Fibroblast of lung (primary cell): ENCODE data around the gene STIM1. TPM values are rescaled to one million over a fixed set of nuclear protein-coding genes. Genes with fewer than 3 reads are reported as not detected.

Experiments used
- DNase-seq, 2 donors: peaks; one replicate each; pipeline versions ENCODE4 v3.0.0 to v3.0.0-alpha.2; 2010; ENCODE audit warnings: low read depth in 2 of 2
- H2AFZ ChIP-seq: 2 replicates; pipeline ENCODE4 v1.5.1; 2012; ENCODE audit warnings: low read length, control low read depth, inconsistent platforms
- H3K27ac ChIP-seq: 2 replicates; pipeline ENCODE4 v1.5.1; 2011; ENCODE audit warnings: low read length, control low read depth; ENCODE audit not compliant: insufficient read depth
- H3K27me3 ChIP-seq: 2 replicates; pipeline ENCODE4 v1.5.1; 2011; ENCODE audit warnings: mild to moderate bottlenecking, low read length; ENCODE audit not compliant: control insufficient read depth, insufficient read depth
- H3K36me3 ChIP-seq: 2 replicates; pipeline ENCODE4 v1.5.1; 2011; ENCODE audit warnings: low read length; ENCODE audit not compliant: control insufficient read depth, insufficient read depth
- H3K4me1 ChIP-seq: 2 replicates; pipeline ENCODE4 v1.5.1; 2011; ENCODE audit warnings: low read length; ENCODE audit not compliant: control insufficient read depth, insufficient read depth; ENCODE audit errors: extremely low read depth
- H3K4me2 ChIP-seq: 2 replicates; pipeline ENCODE4 v1.5.1; 2011; ENCODE audit warnings: low read length, control low read depth; ENCODE audit not compliant: insufficient read depth; ENCODE audit errors: extremely low read depth
- H3K4me3 ChIP-seq, 4 experiments: fragments of 200-600 bp in 1 of 4; sonication (generic) in 1 of 4; replicated peaks in 1 of 4; 2 replicates each; pipeline ENCODE4 v1.5.1; 2011 to 2016; ENCODE audit warnings: low read length in 4 of 4, low read depth in 3 of 4, mild to moderate bottlenecking in 3 of 4, control low read depth in 2 of 4, inconsistent platforms in 1 of 4, mixed read lengths in 1 of 4; ENCODE audit not compliant: insufficient read depth in 1 of 4; ENCODE audit errors: control extremely low read depth in 1 of 4
- H3K79me2 ChIP-seq: 2 replicates; pipeline ENCODE4 v1.5.1; 2012; ENCODE audit warnings: mild to moderate bottlenecking, low read length, inconsistent platforms; ENCODE audit not compliant: control insufficient read depth, insufficient read depth
- H3K9ac ChIP-seq: 2 replicates; pipeline ENCODE4 v1.5.1; 2011; ENCODE audit warnings: mild to moderate bottlenecking, low read length, control low read depth; ENCODE audit not compliant: insufficient read depth
- H3K9me3 ChIP-seq: 2 replicates; pipeline ENCODE4 v1.5.1; 2012; ENCODE audit warnings: low read depth, low read length; ENCODE audit not compliant: control insufficient read depth, insufficient read depth
- H4K20me1 ChIP-seq: 2 replicates; pipeline ENCODE4 v1.5.1; 2011; ENCODE audit warnings: low read length; ENCODE audit not compliant: control insufficient read depth, insufficient read depth; ENCODE audit errors: extremely low read depth
- EZH2 ChIP-seq: IDR thresholded peaks from 2 replicates; pipeline ENCODE4 v1.5.1; 2012; ENCODE audit warnings: low read length, control low read depth, mild to moderate bottlenecking; ENCODE audit errors: missing control alignments
- polyA plus RNA-seq, 2 donors: library from polyadenylated mRNA; depleted of rRNA in 1 of 2; stranded (reverse) in 1 of 2; unstranded in 1 of 2; fragments of >200 nt; gene quantifications; 2 replicates each; pipeline ENCODE4 v1.2.1, GENCODE V29; 2011 to 2012; ENCODE audit warnings: missing spikeins in 1 of 2
- total RNA-seq: library from RNA; depleted of rRNA; stranded (reverse); fragments of >200 nt; gene quantifications from 2 replicates; pipeline ENCODE4 v1.2.1, GENCODE V29; 2014
- TF ChIP-seq, protein P1 (sequence below), 2 donors: IDR thresholded peaks in 1 of 2; conservative IDR thresholded peaks in 1 of 2; 1 replicate in 1 of 2; 2 replicates in 1 of 2; pipeline ENCODE4 v1.5.1; 2011 to 2012; ENCODE audit warnings: low read length in 2 of 2, control low read depth in 1 of 2, inconsistent platforms in 1 of 2, low read depth in 1 of 2, mild to moderate bottlenecking in 1 of 2

The STIM1 gene
- total and polyA plus RNA-seq, 2 donors (not counting 1 experiment from before 2014, with no cell fraction given), result 38.1 to 44.6 TPM

DNA sequence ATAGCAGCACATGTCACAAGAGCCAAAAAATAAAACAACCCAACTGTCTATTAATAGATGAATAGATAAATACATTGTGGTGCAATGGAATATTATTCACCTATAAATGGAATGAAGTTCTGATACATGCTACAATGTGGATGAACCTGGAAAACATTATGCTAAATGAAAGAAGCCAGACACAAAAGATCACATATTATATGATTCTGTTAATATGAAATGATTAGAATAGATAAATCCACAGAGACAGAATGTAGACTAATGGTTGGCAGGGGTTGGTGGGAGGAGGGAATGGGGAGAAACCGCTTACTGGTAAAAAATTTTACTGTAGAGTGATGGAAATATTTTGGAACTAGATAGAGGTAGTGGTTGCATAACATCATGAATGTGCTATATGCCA, 206.2 kb downstream of the STIM1 start:
- no peak overlapping the region for H3K4me3 ChIP-seq
- DNase-seq, result no peak
- H3K9ac ChIP-seq, result no peak overlapping the region
- TF ChIP-seq, protein P1, sequence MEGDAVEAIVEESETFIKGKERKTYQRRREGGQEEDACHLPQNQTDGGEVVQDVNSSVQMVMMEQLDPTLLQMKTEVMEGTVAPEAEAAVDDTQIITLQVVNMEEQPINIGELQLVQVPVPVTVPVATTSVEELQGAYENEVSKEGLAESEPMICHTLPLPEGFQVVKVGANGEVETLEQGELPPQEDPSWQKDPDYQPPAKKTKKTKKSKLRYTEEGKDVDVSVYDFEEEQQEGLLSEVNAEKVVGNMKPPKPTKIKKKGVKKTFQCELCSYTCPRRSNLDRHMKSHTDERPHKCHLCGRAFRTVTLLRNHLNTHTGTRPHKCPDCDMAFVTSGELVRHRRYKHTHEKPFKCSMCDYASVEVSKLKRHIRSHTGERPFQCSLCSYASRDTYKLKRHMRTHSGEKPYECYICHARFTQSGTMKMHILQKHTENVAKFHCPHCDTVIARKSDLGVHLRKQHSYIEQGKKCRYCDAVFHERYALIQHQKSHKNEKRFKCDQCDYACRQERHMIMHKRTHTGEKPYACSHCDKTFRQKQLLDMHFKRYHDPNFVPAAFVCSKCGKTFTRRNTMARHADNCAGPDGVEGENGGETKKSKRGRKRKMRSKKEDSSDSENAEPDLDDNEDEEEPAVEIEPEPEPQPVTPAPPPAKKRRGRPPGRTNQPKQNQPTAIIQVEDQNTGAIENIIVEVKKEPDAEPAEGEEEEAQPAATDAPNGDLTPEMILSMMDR (conservative IDR thresholded peaks at IDR 0.05 in 1 of 2, IDR thresholded peaks at IDR 0.05 in 1 of 2; ENCODE audit: low read depth in 1 of 2, low read length in 2 of 2), result no peak
- no peak for TF ChIP-seq EZH2
- no peaks in the 10 kb centered on the region for H3K79me2 ChIP-seq
- H3K9me3 ChIP-seq, result no peaks in the 10 kb centered on the region
- no peak overlapping the region for H3K27ac ChIP-seq
- H3K4me1 ChIP-seq, result peaks cover 5% of the 10 kb centered on the region
- H4K20me1 ChIP-seq, result no peaks in the 10 kb centered on the region
- H3K36me3 ChIP-seq, result no peaks in the 10 kb centered on the region
- H2AFZ ChIP-seq, result no peak overlapping the region
- H3K27me3 ChIP-seq, result no peaks in the 10 kb centered on the region
- H3K4me2 ChIP-seq, result no peak overlapping the region

DNA sequence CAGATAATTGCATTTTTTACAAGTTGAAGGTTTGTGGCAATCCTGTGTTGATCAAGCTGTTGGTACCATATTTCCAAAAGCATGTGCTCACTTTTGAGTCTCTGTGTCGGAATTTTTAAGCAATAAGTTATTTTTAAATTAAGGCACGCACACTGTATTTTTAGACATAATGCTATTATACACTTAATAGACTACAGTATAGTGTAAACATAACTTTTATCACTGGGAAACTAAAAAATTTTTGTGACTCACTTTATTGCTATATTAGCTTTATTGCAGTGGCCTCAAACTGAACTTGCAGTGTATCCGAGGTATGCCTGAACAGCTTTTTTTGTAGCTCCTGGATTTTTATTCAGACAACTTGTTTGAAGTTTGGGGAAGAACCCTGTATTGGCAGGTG, 207.9 kb downstream of the STIM1 start:
- peaks cover 5% of the 10 kb centered on the region for H3K4me1 ChIP-seq
- TF ChIP-seq EZH2, result no peak
- TF ChIP-seq, protein P1 (conservative IDR thresholded peaks at IDR 0.05 in 1 of 2, IDR thresholded peaks at IDR 0.05 in 1 of 2; ENCODE audit: low read depth in 1 of 2, low read length in 2 of 2), result no peak
- no peak overlapping the region for H3K27ac ChIP-seq
- H3K4me3 ChIP-seq, result no peak overlapping the region
- H3K27me3 ChIP-seq, result no peaks in the 10 kb centered on the region
- no peak overlapping the region for H3K9ac ChIP-seq
- H3K4me2 ChIP-seq, result no peak overlapping the region
- DNase-seq, result no peak
- H3K36me3 ChIP-seq, result no peaks in the 10 kb centered on the region
- H4K20me1 ChIP-seq, result no peaks in the 10 kb centered on the region
- no peaks in the 10 kb centered on the region for H3K79me2 ChIP-seq
- no peak overlapping the region for H2AFZ ChIP-seq
- H3K9me3 ChIP-seq, result no peaks in the 10 kb centered on the region

DNA sequence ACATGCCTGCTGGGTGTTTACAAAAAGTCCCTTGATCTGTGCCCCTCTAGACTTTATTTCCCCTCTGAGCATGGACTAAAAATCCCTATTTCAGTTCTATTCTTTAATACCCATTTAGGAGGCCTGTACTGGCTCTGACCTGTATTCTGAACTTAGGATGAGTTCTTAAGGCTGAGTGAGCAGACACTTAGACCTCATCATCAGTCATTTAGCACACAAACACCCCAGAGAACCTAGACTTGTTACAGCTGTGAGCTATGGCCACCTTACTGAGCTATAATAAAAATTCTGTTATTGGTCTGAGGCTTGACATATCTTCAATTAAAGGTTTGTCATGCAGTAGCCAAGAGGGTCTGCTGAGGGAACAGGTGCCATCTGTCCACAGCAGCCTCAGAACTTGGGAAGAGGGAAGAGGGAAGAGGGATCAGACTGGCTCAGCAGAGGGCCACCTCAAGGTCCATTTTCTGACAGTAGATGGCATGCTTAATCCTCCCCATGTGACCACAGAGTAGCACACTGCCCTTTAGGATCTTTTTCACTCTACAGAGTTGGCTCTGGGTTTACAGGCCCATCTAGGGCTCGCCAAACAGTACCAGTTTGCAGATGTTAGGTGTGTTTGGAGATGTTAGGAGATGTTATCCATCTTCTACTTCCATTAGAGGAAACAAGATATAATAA, 209.0 kb downstream of the STIM1 start:
- H3K36me3 ChIP-seq, result no peaks in the 10 kb centered on the region
- no peak overlapping the region for H3K9ac ChIP-seq
- H3K4me2 ChIP-seq, result no peak overlapping the region
- H2AFZ ChIP-seq, result no peak overlapping the region
- H3K79me2 ChIP-seq, result no peaks in the 10 kb centered on the region
- H3K4me1 ChIP-seq, result peaks cover 5% of the 10 kb centered on the region
- H3K4me3 ChIP-seq, result no peak overlapping the region
- no peaks in the 10 kb centered on the region for H4K20me1 ChIP-seq
- H3K27me3 ChIP-seq, result no peaks in the 10 kb centered on the region
- no peaks in the 10 kb centered on the region for H3K9me3 ChIP-seq
- TF ChIP-seq EZH2, result no peak
- TF ChIP-seq, protein P1 (conservative IDR thresholded peaks at IDR 0.05 in 1 of 2, IDR thresholded peaks at IDR 0.05 in 1 of 2; ENCODE audit: low read depth in 1 of 2, low read length in 2 of 2), result no peak
- no peak overlapping the region for H3K27ac ChIP-seq
- no peak for DNase-seq
